Measurements from ENCODE around the gene THBS4.

The THBS4 gene

DNA sequence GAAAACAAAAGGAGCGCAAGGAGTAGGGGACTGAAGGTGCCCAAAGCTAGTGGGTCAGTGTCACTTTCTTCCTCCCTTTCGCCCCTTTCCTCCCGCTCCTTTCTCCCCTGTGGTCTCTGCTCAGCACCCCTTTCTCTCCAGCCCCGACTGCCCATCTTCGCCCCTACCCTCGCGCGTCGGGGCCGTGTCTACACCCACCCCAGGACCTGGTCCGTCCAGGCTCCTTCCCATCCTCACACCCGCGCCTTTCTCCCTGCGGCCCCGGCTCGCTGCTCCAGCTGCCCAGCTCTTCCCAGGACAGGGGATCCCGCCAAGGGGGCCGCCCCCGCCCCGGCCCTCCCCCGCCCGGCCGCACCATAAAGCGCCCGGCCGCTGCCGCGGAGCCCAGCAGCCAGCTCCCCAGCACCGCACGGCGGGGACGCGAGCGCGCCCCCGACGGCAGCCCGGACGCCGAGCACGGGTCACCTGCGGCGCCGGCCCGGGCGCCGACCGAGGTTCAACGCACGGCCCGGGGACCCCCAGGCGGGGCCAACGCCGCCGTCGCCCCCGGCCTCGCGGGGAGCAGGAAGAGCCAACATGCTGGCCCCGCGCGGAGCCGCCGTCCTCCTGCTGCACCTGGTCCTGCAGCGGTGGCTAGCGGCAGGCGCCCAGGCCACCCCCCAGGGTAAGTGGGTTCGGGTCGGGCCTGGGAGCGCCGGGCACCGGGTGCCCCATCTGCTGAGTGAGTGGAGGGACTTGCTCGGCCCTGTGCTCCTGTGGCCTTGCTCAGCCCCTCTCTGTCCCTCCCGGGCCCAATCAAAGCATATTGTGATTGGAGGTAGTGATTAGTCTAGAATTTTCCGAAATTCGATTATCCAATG is at the start of gene THBS4:
THBS4 (plus strand) TSS at position 387 of the 860 bp plus-strand sequence; CDS start at position 577, 190 bp downstream.
- DNase-seq = no peak

DNA sequence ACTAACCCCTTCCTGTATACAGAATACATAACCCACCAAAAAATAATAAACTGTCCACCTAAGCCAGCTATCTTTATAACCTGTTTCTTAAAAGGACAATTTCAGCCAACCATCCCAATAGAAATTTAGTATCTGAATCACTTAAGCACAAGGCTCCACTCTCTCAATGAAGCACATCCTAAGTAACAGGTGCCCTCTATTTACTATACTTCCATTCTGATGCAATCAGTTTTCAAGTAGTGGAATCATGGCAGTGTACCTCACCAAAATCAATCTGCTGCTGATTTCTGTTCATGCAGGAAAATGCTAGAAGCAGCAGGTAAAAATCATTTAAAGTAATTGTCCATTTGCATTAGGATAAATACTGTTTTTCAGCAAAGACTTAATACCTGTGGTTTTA is 48.9 kb upstream of the THBS4 start:
- no peak for DNase-seq

DNA sequence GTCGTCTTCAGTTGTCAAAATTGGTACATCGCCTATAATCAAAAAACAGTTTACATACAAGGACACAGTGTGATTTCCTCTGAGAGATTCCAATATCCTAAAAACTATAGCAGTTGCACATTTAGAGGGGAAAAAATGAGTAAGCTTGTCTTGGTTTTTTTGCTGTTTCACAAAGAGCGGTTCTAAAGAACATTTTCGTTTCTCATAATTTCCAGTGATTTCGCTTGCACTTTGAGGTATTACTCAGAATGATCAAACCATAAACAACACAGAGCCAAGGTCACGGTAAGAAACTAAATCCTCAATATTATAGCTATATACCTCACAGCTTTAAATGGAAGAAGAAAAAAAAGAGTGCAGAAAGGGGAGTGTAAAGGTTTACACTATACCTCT is 44.9 kb upstream of the THBS4 start:
- DNase-seq = no peak

DNA sequence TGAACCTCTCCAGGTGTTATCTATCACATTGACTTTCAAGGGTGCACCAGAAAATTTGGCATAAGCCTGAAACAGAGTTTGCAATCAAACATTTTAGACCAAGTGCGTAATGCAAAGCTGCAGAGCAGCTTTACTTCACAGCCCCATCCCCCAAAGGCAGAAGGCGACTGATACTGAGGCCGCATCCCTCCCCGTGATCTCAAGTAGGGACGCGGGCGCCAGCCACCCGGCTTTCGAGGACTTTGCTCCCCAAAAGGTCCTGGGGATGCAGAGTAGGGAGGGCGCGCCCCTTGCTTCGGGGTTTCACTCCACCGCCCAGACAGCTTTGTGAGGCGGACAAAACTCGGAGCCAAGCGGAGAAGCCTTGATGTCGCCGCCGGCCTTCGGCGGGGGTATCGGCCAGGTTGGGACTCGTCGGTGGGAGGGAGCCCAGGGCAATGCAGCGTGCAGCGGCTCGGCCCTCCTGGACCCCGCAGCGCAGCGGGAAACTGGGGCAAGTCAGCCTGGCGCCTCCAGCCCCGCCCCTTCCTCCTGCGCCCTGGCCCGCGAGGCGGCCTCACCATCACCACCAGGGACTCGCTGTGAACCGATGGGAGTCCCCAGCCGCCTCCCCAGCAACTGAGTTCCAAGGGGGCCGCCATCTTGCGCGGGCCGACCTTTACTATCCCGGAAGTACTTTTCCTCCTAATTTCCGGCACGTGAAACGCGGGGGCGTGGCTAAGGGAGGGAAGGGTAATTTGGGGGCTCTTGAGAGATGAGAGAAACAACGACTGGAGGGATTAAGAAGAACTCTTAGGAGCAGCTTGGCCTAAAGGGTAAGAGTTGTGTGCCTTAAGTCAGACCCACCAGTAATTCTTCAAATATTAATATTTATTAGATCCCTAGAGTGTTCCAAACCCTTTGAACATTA is 44.3 kb upstream of the THBS4 start, which contains the start of gene MTX3:
MTX3 (minus strand) TSS at position 665 of the 910 bp plus-strand sequence; CDS start at position 641, 24 bp downstream.
- DNase-seq = peak; percentile 8

DNA sequence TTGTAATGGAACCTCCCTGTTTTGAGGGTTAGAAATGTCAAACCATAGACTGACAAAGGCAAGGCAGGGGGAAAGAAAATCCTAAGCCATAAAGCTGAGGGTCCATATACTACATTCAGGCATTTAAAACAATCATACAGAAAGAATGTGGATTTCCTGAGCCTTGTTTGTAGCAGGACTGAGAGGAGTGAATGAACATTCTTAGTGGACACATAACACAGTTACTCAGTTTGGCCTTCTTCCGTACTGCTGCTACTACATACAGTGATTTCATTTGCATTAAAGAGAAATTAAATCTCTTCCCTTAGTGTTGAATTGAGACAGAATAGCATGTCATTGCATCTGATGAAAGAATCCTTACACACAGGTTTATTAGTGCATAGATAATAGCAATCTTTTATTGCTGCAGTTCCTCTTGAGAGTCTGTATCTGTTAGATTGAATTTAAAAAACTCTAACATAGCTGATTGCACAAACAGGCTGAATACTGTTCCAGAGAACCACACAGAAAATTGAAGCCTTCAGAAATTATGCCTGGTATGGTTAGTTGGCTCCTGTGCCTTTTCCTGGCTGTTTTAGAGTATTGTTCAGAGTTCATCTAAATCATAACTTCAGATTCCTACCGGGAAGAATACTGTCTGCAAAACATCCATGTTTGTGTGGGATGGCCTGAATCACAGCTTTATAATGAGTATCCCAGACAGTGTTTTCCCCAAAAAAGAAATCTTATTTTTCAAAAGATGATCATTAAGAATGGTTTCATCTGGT is 42.1 kb upstream of the THBS4 start:
- DNase-seq = no peak

DNA sequence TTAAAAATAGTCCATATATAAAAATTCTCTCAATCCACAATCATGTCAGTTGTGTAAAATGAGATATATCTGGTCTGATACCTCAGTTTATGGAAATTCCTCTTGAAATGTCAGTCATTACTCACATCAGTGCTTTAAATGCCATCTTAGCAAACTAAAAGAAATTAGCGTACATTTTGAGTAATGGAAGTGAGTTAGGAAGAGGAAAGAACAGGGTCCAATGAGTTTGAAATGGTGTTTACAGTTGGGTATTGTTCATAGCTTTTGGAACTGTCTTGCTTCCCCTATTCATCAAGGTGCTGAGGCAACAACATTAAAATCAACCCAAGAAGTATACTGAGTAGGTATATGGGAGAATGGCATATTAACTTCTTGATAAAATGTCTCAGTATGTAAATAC is 35.4 kb upstream of the THBS4 start:
- DNase-seq = no peak

DNA sequence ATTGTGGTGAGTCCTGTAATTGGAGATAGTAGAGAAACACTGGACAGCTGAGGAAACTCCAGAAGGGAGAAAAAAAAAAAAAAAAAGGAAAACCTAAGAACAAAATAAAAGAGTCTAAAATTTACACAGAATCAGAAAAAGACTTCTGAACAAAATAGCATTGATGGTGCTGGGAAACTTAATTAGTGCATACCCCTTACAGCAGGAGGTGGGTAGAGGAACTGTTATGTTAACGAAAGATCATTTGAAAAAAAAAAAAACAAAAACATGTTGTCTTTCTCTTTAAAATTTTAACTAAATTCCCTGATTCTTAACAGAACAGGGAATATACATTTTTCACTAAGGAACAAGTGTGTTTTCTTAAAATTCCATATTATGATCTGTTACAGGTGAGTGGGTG is 32.5 kb upstream of the THBS4 start:
- DNase-seq = no peak

DNA sequence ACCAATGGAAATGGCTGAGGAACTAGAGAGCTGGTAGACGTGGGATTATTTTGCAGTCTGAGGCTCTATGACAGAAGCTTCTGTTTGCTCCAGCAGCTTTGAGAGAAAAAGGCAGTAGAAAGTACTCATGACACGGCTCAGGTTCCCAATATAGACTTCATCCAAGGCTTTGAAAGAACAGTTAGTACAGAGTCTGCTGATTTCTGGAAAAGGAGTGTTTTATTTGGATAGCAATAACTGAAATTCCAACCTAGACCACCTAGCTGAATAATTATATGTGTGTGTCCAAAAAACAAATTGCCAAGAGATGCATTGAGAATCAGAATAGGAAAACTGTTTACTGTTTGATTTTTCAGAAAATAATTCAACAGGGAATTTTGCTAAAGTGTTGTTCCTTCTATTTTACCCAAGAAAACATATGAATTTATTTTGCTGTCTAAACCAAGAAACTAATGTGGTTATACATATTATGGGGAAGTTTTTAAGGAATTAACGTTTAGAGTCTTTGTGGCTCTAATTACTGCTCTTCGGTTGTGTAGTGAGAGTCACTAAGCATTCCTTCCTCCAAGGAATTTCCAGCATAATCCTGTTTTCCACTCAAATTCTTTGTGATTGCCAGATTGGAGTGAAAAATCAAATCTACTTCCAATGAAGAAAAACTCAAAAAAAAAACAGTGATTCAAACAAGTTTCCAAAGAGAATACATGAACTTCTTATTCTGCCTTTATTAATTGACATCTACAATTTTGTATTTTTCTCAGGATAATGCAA is 26.0 kb upstream of the THBS4 start:
- no peak for DNase-seq

DNA sequence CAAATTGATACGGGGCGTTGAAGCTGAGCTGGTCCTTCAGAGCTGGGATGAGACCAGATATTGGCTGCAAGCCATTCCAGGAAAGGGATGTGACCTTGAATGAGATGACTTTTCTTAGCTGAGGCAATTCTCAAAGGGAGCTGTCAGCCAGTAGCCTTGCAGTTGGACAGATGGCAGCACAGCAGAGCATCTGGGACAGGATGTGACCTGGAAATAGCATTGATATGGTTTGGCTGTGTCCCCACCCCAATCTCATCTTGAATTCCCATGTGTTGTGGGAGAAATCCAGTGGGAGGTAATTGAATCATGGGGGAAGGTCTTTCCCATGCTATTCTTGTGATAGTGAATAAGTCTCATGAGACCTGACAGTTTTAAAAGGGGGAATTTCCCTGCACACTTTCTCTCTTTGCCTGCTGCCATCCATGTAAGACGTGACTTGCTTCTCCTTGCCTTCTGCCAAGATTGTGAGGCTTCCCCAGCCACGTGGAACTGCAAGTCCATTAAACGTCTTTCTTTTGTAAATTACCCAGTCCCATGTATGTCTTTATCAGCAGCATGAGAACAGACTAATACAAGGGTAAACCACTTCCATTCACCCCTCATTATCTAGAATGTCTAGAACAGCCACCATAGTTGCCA is 24.3 kb upstream of the THBS4 start:
- DNase-seq = no peak

DNA sequence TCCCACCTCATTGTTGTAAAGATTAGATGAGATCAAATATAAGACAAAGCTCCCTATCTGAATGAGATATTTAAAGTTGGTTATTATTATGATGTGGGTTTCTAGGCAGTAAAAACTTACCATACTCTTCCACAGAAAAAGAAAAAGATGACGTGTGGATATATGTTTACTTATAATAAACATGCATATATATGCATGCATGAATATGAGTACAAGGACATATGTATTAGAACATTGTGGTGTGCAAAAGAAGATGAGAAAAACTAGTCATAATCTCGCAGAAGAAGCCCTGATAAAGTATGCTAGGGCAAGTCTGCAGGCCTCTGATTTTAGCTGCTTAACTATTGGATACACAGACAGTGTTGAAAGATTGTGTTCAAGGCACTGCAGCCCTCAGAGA is 10.1 kb upstream of the THBS4 start:
- no peak for DNase-seq

DNA sequence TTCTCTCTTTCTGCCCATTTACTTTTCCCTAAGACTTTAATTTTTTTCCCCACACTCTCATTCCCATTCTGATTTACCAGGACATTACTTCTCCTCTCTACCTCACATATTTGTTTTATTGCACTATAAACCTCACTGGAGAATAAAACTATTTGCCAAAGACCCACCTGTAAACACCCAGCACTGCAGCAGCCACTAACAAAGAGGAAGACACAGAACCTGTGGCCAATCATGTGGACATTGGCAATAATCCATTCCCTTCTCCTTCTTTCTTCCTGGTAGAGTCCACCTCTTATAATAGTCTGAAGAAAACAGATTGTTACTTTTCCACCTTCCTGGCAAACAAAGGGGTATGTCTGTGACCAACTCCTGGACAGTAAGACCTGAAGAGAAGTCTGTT is 8.3 kb upstream of the THBS4 start:
- no peak for DNase-seq

DNA sequence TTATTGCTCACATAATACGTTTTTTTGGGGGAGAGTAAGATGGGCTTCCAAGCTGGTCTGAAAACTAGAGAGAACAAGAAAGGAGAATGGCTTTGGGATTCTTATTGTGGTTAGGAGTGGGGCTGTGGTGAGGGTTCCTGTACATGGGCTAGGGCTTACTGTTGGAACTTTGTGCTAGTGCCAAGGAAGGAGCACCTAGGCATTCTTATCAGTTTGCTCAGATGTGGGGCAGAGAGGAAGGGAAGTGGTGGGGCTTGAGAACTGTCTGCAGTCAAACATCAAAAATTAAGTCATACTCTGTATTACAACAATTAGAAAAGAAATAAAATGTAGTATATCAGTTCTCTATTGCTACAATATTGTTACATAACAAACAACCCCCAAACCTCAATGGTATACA is 4.0 kb upstream of the THBS4 start:
- no peak for DNase-seq

DNA sequence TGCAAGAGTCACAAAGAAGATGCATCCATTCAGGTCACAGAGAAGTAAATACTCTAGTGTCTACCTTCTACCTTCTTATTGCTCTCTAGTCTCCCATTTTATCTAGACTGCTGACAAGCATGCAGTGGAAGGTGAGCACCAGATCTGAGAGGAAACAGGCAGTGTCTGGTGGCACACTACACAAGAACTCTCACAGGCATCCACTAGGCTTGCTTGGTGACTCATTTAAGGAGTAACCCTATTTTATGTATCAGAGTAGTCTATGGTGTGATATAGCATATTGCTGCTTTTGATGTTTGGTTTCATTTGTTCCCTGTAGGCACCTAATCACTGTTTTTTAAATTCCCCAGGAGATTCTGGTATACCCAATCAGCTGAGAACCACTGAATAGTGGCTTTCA is 1.6 kb upstream of the THBS4 start:
- DNase-seq = no peak

DNA sequence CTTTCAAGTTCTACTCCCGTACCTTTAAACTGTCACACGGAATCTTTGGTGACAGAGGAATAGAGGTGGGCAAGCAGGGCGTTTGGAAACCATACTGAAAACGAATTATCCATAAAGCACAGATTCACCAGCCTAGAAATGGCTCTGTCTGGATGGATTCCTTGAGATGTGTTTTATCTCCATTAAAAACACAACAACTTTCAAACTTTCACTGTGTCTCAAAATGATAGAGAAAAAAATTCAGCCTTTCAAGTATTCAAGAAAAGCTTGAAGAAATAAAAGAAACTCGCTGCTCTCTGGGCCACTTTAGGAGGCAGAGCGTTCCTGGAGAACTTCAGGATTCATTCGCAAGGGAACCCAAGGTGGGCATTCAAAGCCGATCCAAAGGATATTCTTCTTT is 589 bp upstream of the THBS4 start:
- no peak for DNase-seq

DNA sequence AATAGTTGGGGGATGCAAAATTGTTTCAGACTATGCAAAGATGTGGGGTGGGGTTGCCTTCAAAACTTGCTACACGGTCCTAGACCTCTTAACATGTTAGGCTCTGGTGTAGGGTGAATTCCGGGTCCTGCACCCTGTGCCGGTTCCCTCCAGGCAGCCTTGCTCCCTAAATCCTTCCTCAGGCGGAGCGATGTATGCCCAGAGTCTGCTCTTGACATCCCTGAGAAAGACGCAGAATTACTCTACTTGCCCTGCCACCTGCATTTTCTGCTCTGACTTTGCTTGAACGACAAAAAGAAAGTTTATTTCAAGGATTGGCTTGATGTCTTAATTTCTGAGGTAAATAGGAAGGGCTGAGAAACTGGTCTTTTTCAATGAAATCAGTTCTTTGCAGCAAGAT is 691 bp downstream of the THBS4 start:
- no peak for DNase-seq

DNA sequence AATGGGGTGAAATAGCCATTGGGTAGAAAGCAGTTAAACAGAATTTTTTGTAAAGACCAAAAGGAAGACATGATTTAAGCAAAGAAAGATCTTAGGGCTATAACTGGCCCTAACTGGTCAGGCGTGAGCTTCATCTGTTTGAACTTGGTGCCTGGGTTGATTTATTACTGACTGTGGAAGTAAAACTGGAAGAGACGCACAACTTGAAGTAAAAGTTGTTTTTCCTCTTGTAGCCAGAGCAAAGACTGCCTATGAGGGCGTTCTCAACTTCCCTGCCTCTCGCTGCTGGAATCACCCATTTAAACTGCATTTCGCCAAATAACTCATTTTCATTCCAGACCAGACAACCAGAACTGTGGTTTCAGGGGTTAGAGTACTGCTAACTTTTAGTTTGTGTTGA is 1.5 kb downstream of the THBS4 start:
- DNase-seq = no peak

DNA sequence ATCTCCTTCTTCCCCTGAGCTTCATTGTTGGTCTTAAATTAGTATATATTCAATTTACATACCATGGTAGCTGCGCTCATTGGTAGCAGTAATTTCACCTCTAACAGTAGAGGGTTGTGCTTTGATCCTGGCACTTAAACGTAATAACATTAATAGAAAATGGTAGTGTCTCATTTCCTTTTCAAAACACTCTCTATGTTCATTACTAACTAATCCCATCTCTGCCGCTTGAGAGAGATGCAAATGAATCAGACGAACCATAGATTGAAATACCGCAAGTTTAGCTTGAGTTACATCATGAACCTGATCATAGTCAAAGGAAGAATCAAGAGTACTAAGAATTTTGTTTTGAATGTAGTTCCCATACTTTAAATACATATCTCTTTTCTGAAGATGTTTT is 2.2 kb downstream of the THBS4 start:
- no peak for DNase-seq

DNA sequence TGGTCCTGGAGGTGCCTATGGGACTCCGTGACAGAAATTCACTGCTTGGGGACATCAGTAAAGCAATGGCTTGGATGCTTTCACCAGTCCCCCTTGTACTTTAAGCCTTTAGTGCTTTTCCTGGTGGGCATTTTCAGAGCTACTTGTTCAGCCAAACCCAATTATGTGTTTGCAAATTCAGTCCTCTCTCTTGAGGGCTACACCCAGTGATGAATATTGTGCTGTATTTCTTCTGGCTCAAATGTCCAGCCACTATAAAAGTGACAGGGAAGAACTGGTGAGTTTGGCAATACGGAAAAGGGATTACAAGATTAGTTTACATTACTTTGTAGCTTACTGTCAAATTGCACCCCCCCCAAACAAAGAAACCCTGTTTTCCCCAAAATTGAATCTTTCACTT is 4.5 kb downstream of the THBS4 start:
- no peak for DNase-seq

DNA sequence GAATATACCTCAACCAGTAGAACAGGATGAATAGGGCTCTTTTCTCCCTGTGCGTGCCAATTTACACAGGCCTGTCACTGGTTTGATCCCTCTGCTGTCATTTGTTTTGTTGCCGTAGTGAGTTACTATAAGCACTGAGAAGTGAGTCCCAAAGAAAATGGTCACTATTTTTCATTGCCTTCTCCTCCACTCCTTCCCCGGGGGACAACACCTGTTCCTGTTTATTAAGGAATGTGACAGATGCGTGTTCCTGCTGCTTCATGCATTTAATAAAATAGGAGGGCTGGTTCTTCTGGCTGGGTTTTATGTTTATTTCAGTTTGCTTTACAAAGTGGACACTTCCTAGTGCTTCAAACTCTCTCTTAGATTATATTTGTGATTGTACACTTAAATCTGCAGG is 6.4 kb downstream of the THBS4 start:
- DNase-seq = no peak

DNA sequence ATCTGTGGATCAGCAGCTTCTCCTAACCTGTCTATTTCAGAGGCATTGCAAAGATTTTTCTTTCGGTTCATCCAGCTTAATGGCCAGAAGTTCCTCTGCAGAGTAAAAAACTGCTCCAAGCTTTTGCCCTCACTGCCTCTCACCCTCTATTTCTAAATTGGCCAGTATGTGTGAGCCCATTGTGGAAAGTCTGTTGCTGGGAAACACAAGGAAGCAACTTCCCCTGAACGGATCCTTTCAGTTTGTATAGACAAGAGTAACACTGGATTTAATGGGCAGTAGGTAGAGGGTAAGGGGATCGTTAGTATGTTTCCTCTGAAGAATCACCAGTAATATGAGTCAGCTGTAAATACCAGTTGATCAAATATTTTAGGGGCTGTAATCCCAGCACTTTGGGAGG is 7.2 kb downstream of the THBS4 start:
- no peak for DNase-seq

DNA sequence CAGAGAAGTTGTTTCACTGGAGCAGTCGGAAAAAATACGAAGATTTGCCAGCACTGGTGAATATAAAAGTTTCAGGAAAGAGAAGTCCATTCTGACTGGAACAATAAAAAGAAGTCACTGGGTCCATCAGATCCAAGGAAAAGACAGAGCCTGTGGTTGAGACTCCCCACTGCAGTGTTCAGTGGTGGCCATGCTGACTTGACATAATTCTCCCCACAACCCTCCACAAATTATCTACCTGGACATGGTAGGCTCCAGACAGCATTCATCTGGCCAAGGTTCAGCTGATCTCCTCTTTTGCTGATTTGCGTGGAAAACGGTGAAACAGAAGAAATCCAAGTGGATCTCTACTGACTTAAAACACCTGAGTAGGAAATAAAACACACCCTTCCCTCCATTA is 8.0 kb downstream of the THBS4 start:
- DNase-seq = no peak
